Adrenal gland (tissue), 12 donors: ENCODE results near the gene ITPK1. TPM values are rescaled to one million over a fixed set of nuclear protein-coding genes. Genes with fewer than 3 reads are reported as not detected.
"Not testable (repeated sequence)": the region's sequence is repeated elsewhere in the genome, so short reads cannot be mapped to it uniquely, and the experiment has no call there.

Experiments used
- DNase-seq, 7 donors: peaks; one replicate each; pipeline ENCODE4 v3.0.0-alpha.2; 2019 to 2020
- H3K27ac ChIP-seq, 5 donors: fragments of 200-600 bp; sonication (generic) in 4 of 5; 1 replicate in 3 of 5; 2 replicates in 2 of 5; pipeline versions ENCODE4 v1.5.1 to v1.8.0; 2016 to 2020; ENCODE audit warnings: mild to moderate bottlenecking in 1 of 5
- H3K27me3 ChIP-seq: fragments of 200-600 bp; 2 replicates; pipeline ENCODE4 v1.8.0; 2021
- H3K36me3 ChIP-seq, 2 donors: fragments of 200-600 bp; replicated peaks in 1 of 2; 1 replicate in 1 of 2; 2 replicates in 1 of 2; pipeline versions ENCODE4 v1.5.1 to v1.8.0; 2018 to 2022
- H3K4me1 ChIP-seq, 2 donors: fragments of 200-600 bp; replicated peaks in 1 of 2; 1 replicate in 1 of 2; 2 replicates in 1 of 2; pipeline versions ENCODE4 v1.5.1 to v1.8.0; 2018 to 2021
- H3K4me3 ChIP-seq, 4 donors: fragments of 200-600 bp; sonication (generic) in 3 of 4; one replicate each; pipeline ENCODE4 v1.5.1; 2016 to 2018
- H3K9me3 ChIP-seq, 3 donors: fragments of 200-600 bp; sonication (generic) in 1 of 3; replicated peaks in 1 of 3; 1 replicate in 2 of 3; 2 replicates in 1 of 3; pipeline versions ENCODE4 v1.5.1 to v1.8.0; 2016 to 2021
- CTCF ChIP-seq, 6 experiments: fragments of 450-650 bp in 4 of 6; fragments of 200-600 bp in 2 of 6; sonication (generic) in 1 of 6; IDR thresholded peaks; 1 replicate in 5 of 6; 2 replicates in 1 of 6; pipeline versions ENCODE4 v1.5.1 to v1.8.0; 2016 to 2021; ENCODE audit warnings: antibody characterized with exemption in 6 of 6, mild to moderate bottlenecking in 2 of 6, moderate library complexity in 1 of 6
- POLR2A ChIP-seq, 2 donors: fragments of 450-650 bp; IDR thresholded peaks; one replicate each; pipeline ENCODE4 v1.6.1; 2017; ENCODE audit warnings: antibody characterized with exemption in 2 of 2, mild to moderate bottlenecking in 2 of 2, moderate library complexity in 1 of 2
- WGBS, 4 donors: extraction: QIAGEN DNeasy Blood & Tissue Kit in 2 of 4; methylation state at CpG; one replicate each; pipeline versions ENCODE4 v1.1.5 to v1.1.7; 2013 to 2017; 5-methylcytosine and 5-hydroxymethylcytosine counted together
- intact Hi-C, 2 donors: fragments of 100-400 bp; cut with DNase I; formaldehyde crosslinking; loops; one replicate each; pipeline versions ENCODE4 v1.14.1 to v1.15.0; 2022 to 2023
- polyA plus RNA-seq, 3 donors: library from polyadenylated mRNA; stranded (reverse); fragments of 200-250 nt in 2 of 3; fragments of 350-450 nt in 1 of 3; fragmentation: Illumina TruSeq in 1 of 3; extraction: RNeasy Lipid Tissue Mini Kit (QIAGEN cat#74804) in 1 of 3; gene quantifications; one replicate each; pipeline ENCODE4 v1.2.3, GENCODE V29; 2013 to 2014
- total RNA-seq, 9 donors: library from RNA; depleted of rRNA in 4 of 9; stranded (reverse); fragments of >200 nt in 4 of 9; fragments of 120-200 nt in 1 of 9; fragmentation: NEBNext Ultra II Directional in 1 of 9; extraction: Animal tissue kit (Norgen Biotek cat#: 25700) in 1 of 9; gene quantifications; one replicate each; pipeline versions ENCODE4 v1.1.0 to v1.2.4, GENCODE V29; 2013 to 2023
- donor health status: healthy with polysubstance abuse.
- donor health status: Bipolar disorder and iron deficiency.
- donor health status: DM: yes; HTN: yes; CAD: no.
- donor health status: DM: no; HTN: no; CAD: no.
- donor health status: DM: no; HTN: no; CAD: no.
- donor health status: DM: yes; HTN: yes; CAD: no.

ITPK1 gene
- total and polyA plus RNA-seq, 12 donors = 28.1 to 182 (median 49.2) TPM

- intact Hi-C loops = loop anchor here in 1 of 2 donors (5.0 kb wide), 1 partner anchor 184 kb away; no protein-coding TSS in a partner anchor
- Histone ChIP-seq H3K27ac (no peak overlapping the region), H3K9me3 (no peaks in the 10 kb centered on the region), H3K36me3 (no peaks in the 10 kb centered on the region), H3K4me1 (no peaks in the 10 kb centered on the region), H3K27me3 (no peaks in the 10 kb centered on the region), H3K4me3 (no peak overlapping the region)
- TF ChIP-seq POLR2A (IDR thresholded peaks at IDR 0.05) (no peak), CTCF (IDR thresholded peaks at IDR 0.05) (no peak)
- DNase-seq = no peak
- WGBS, 4 donors = 78 to 84% (median 80%) methylated on average over 8 of the region's 8 CpGs
These were observed 20.3 kb upstream of the ITPK1 start for GRCh38 chr14:93136009-93136408.

- Histone ChIP-seq H3K27ac (no peak overlapping the region), H3K4me3 (no peak overlapping the region), H3K4me1 (no peaks in the 10 kb centered on the region), H3K9me3 (no peaks in the 10 kb centered on the region), H3K27me3 (no peaks in the 10 kb centered on the region), H3K36me3 (no peaks in the 10 kb centered on the region)
- DNase-seq = no peak
- intact Hi-C loops = loop anchor here in 1 of 2 donors (5.0 kb wide), 1 partner anchor 183 kb away; no protein-coding TSS in a partner anchor
- no peak for TF ChIP-seq CTCF (IDR thresholded peaks at IDR 0.05)
- no peak for TF ChIP-seq POLR2A (IDR thresholded peaks at IDR 0.05)
- 84 to 89% (median 87%) methylated on average over 5 of the region's 5 CpGs for WGBS, 4 donors
These were observed 19.7 kb upstream of the ITPK1 start for GRCh38 chr14:93135399-93135798.

GRCh38 chr14:93133464-93133863, 17.7 kb upstream of the ITPK1 start:
- peak in 6 of 7 donors; percentile 19 to 66 (median 44) for DNase-seq
- Histone ChIP-seq H3K27me3 (no peaks in the 10 kb centered on the region), H3K36me3 (no peaks in the 10 kb centered on the region), H3K9me3 (no peaks in the 10 kb centered on the region), H3K4me1 (no peaks in the 10 kb centered on the region), H3K27ac (peak overlapping the region in 1 of 5 donors; percentile 6), H3K4me3 (no peak overlapping the region)
- TF ChIP-seq CTCF (IDR thresholded peaks at IDR 0.05) (no peak), POLR2A (IDR thresholded peaks at IDR 0.05) (no peak)
- WGBS, 4 donors = 40 to 48% (median 46%) methylated on average over 8 of the region's 8 CpGs
- intact Hi-C loops = no loop called here

- H3K36me3 ChIP-seq = no peaks in the 10 kb centered on the region
- no peak overlapping the region for H3K27ac ChIP-seq
- intact Hi-C loops = no loop called here
These were observed 16.8 kb upstream of the ITPK1 start for GRCh38 chr14:93132472-93133065.

GRCh38 chr14:93131257-93131820, 15.6 kb upstream of the ITPK1 start:
- H3K36me3 ChIP-seq, DNase-seq, intact Hi-C loops, H3K27me3 ChIP-seq, H3K9me3 ChIP-seq, H3K4me3 ChIP-seq, H3K27ac ChIP-seq, H3K4me1 ChIP-seq: not testable (repeated sequence)
- 76 to 84% (median 80%) methylated on average over 5 of the region's 5 CpGs for WGBS, 4 donors

More at GRCh38 chr14:93132472-93133065, 16.8 kb upstream of the ITPK1 start:
- DNase-seq = peak; percentile 55 to 85 (median 76)
- Histone ChIP-seq H3K9me3 (no peaks in the 10 kb centered on the region), H3K4me1 (no peaks in the 10 kb centered on the region), H3K4me3 (no peak overlapping the region), H3K27me3 (no peaks in the 10 kb centered on the region)
- WGBS, 4 donors = 51 to 63% (median 56%) methylated on average over 8 of the region's 8 CpGs
- TF ChIP-seq POLR2A (IDR thresholded peaks at IDR 0.05) (no peak), CTCF (IDR thresholded peaks at IDR 0.05) (peak; percentile 23 to 60 (median 53))
